ENCODE measurements around the gene NME7. TPM values are rescaled to one million over a fixed set of nuclear protein-coding genes. Genes with fewer than 3 reads are reported as not detected.
A peak's percentile ranks its signal among the peaks of the same experiment; 100 is the strongest.

Gene NME7
- polyA plus RNA-seq, 4 donors: 2.2 to 18.8 (median 8.8) TPM

DNA sequence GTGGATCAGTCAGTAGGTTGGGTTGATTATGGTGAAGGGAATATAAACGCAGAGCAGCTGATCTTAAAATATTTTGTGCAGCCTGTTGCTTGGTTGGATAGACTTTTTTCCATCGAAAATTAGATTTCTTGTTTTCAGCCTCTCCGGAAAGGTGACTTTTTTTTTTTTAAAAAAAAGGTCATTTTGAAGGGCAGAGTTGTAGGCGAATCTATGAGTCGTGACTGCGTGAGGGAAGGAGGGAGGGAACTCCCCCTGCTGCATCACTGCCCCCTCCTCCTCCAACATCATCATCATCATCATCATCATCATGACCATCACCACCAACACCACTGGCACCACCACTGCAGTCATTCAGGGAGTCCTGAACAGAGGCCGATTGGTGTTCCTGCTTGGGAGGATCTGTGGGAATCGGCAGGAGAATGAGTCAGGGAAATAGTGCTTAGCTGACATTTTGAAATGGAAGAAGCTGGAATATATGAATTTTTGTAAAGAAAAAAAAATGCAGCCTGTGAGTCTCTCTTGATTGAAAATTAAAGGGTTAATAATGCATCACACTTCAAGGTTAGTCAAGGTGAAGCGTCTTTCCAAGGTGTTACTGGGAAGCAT is 259.9 kb downstream of the NME7 start:
- no peaks in the 10 kb centered on the region for H3K27me3 ChIP-seq (ENCODE audit: control insufficient read depth in 3 of 3, insufficient read depth in 3 of 3, low read length in 3 of 3)
- DNase-seq (peak in 1 of 2 donors; percentile 61), FAIRE-seq (no peak)
- peak overlapping the region; percentile 92 to 99 (median 93) for H3K27ac ChIP-seq (ENCODE audit: low read depth in 1 of 3, low read length in 2 of 3)
- 13 to 36% (median 31%) methylated on average over 9 of the region's 9 CpGs for WGBS, 3 donors
- no peaks in the 10 kb centered on the region for H3K9me3 ChIP-seq (ENCODE audit: control insufficient read depth in 2 of 2, insufficient read depth in 1 of 2, low read depth in 1 of 2, low read length in 1 of 2)
- H3K4me1 ChIP-seq (ENCODE audit: control insufficient read depth in 3 of 3, insufficient read depth in 2 of 3, low read depth in 1 of 3, low read length in 2 of 3): peaks cover 2 to 42% (median 5%) of the 10 kb centered on the region in 3 donors
- H3K36me3 ChIP-seq (ENCODE audit: control insufficient read depth in 3 of 3, insufficient read depth in 2 of 3, low read depth in 1 of 3, low read length in 3 of 3): peaks cover 0 to 16% (median 9%) of the 10 kb centered on the region in 3 donors
- peak overlapping the region; percentile 79 to 97 (median 81) for H3K4me3 ChIP-seq (ENCODE audit: low read depth in 1 of 3, low read length in 3 of 3)

DNA sequence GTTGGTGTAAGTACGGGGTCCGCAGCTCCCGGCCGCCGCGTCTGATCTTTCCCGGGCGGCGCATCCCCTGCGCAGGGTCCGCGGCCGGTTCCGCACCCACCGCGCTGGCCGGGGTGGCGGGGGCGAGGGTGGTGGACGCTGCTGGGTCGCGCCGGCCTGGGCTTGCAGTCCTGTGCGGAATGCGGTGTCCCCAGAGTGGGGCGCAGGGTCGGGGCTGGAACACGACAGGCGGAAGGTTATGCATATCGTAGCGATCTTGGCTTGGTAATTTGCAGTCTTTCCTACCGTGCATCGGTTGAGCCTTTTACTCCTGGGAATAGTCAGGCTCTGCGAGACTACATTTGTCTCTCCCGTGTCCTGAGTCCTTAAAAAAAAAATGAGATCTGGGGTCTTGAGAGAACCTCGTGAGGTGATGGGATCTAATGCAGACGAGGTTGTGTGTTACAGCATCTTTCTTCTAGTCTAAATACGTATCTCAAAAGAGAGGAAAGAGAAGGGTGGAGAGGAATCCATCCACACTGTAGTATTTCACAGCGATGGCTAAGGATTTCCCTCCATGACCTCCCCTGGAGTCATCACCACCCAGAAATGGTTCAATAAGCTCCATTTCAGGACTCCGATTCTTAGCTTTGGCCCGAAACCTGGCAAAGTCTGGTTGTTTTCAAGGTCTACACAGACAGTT is 260.5 kb downstream of the NME7 start:
- DNase-seq: peak in 1 of 2 donors; percentile 63
- Histone ChIP-seq H3K4me1 (ENCODE audit: control insufficient read depth in 3 of 3, insufficient read depth in 2 of 3, low read depth in 1 of 3, low read length in 2 of 3) (peaks cover 2 to 44% (median 5%) of the 10 kb centered on the region in 3 donors), H3K36me3 (ENCODE audit: control insufficient read depth in 3 of 3, insufficient read depth in 2 of 3, low read depth in 1 of 3, low read length in 3 of 3) (peaks cover 0 to 11% (median 5%) of the 10 kb centered on the region in 3 donors), H3K27me3 (ENCODE audit: control insufficient read depth in 3 of 3, insufficient read depth in 3 of 3, low read length in 3 of 3) (no peaks in the 10 kb centered on the region), H3K4me3 (ENCODE audit: low read depth in 1 of 3, low read length in 3 of 3) (peak overlapping the region; percentile 79 to 97 (median 81)), H3K9me3 (ENCODE audit: control insufficient read depth in 2 of 2, insufficient read depth in 1 of 2, low read depth in 1 of 2, low read length in 1 of 2) (no peaks in the 10 kb centered on the region), H3K27ac (ENCODE audit: low read depth in 1 of 3, low read length in 2 of 3) (peak overlapping the region; percentile 92 to 99 (median 93))
- WGBS, 3 donors: 1 to 2% (median 1%) methylated on average over 37 to 41 of the region's 41 CpGs
- no peak for FAIRE-seq

DNA sequence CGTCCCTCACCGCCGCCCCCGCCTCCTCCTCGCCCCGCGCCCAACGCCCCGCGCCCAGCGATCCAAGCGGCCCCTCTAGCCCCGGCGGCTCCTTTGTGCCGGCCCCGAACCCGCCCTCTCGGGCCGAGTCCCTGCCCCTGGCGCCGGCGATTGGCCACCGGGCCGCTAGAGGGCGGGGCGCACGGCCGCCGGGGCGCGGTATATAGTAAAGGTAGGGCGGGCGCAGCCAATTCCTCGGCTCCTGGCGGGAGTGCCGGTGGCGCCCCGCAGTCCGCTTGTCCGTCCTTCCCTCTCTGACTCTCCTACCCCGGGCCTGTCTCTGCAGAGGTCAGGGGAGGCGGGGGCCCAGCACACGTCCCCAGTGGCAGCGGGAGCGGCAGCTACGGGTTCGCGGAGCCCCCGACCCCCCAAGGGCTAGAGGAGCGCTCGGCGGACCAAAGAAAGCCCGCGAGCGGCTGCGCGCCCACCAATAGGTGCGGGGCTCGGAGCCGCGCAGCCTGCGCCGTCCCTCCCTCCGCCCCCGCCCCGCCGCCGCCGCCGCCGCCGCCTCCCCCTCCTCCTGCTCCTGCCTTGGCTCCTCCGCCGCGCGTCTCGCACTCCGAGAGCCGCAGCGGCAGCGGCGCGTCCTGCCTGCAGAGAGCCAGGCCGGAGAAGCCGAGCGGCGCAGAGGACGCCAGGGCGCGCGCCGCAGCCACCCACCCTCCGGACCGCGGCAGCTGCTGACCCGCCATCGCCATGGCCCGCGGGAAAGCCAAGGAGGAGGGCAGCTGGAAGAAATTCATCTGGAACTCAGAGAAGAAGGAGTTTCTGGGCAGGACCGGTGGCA is 261.3 kb downstream of the NME7 start, which contains the start of gene ATP1B1:
ATP1B1 (plus strand) TSS at position 596 of the 826 bp plus-strand sequence; CDS start at position 736, 140 bp downstream.
- Histone ChIP-seq H3K4me3 (ENCODE audit: low read depth in 1 of 3, low read length in 3 of 3) (peak within 1 kb of the TSS; percentile 79 to 97 (median 81)), H3K27ac (ENCODE audit: low read depth in 1 of 3, low read length in 2 of 3) (peak within 1 kb of the TSS; percentile 92 to 99 (median 93)), H3K9me3 (ENCODE audit: control insufficient read depth in 2 of 2, insufficient read depth in 1 of 2, low read depth in 1 of 2, low read length in 1 of 2) (no peaks in the 10 kb centered on the region), H3K4me1 (ENCODE audit: control insufficient read depth in 3 of 3, insufficient read depth in 2 of 3, low read depth in 1 of 3, low read length in 2 of 3) (peaks cover 3 to 44% (median 5%) of the 10 kb centered on the region in 3 donors), H3K27me3 (ENCODE audit: control insufficient read depth in 3 of 3, insufficient read depth in 3 of 3, low read length in 3 of 3) (no peaks in the 10 kb centered on the region), H3K36me3 (ENCODE audit: control insufficient read depth in 3 of 3, insufficient read depth in 2 of 3, low read depth in 1 of 3, low read length in 3 of 3) (peaks cover 0 to 4% (median 4%) of the 10 kb centered on the region in 3 donors)
- DNase-seq (peak; percentile 93 to 97), FAIRE-seq (no peak)
- WGBS, 3 donors: 0 to 1% (median 0%) methylated on average over 32 to 100 of the region's 100 CpGs

DNA sequence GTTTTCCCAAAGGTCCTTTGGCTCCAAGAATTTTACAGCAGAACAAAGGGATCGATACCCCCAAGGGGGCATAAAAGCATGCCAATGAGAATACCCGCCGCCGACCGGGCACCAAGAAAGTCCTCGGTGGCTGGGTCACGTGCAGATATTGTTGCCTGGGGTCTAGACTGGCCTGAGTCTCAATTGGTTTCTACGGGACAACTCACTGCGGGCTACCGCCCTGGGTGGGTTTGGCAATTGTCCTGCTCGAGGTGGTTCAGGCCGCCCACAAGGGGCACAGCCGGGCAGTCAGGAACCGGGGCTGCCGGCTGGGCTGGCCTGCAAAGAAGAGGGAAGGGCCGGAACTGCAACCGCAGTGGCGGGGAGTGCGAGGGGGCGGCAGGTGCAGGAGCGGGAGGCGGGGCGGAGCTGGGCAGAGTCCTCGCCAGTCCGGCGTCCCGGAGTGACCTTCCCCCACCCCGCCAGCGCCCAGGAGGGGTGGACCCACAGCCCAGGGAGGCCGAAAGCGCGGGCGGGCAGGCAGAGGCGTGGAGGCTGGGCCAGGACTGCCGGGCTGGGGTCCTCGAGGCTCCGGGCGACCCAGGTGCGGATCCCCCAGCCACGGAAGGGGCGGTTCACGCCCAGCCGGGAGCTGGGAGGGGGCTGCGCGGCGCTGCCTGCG is 262.0 kb downstream of the NME7 start:
- peaks cover 0 to 2% (median 0%) of the 10 kb centered on the region in 3 donors for H3K36me3 ChIP-seq (ENCODE audit: control insufficient read depth in 3 of 3, insufficient read depth in 2 of 3, low read depth in 1 of 3, low read length in 3 of 3)
- H3K4me1 ChIP-seq (ENCODE audit: control insufficient read depth in 3 of 3, insufficient read depth in 2 of 3, low read depth in 1 of 3, low read length in 2 of 3): peaks cover 3 to 47% (median 5%) of the 10 kb centered on the region in 3 donors
- DNase-seq: peak; percentile 94
- H3K9me3 ChIP-seq (ENCODE audit: control insufficient read depth in 2 of 2, insufficient read depth in 1 of 2, low read depth in 1 of 2, low read length in 1 of 2): no peaks in the 10 kb centered on the region
- WGBS, 3 donors: 1 to 3% (median 1%) methylated on average over 27 to 47 of the region's 47 CpGs
- peak overlapping the region; percentile 12 to 97 (median 38) for H3K4me3 ChIP-seq (ENCODE audit: low read depth in 1 of 3, low read length in 3 of 3)
- no peaks in the 10 kb centered on the region for H3K27me3 ChIP-seq (ENCODE audit: control insufficient read depth in 3 of 3, insufficient read depth in 3 of 3, low read length in 3 of 3)
- H3K27ac ChIP-seq (ENCODE audit: low read depth in 1 of 3, low read length in 2 of 3): peak overlapping the region; percentile 60 to 85 (median 82)
- FAIRE-seq: no peak

DNA sequence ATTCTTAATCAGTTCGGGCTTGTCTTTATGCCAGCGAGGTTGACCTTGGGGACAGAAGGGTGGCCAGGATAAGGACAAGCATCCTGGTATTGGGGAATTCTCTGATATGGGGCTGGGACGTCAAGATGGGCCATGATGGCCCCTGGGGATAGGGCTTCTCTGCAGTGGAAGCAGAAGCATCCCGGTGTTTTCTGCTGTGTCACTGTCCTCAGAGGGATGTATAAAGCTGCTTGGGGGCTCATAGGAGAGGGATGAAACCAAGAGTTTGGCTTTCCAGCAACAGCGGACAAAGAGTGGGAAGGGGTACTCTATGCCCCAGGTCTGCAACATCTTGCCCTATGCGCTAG is 262.5 kb downstream of the NME7 start:
- Histone ChIP-seq H3K27me3 (ENCODE audit: control insufficient read depth in 3 of 3, insufficient read depth in 3 of 3, low read length in 3 of 3) (no peaks in the 10 kb centered on the region), H3K4me3 (ENCODE audit: low read depth in 1 of 3, low read length in 3 of 3) (peak overlapping the region in 2 of 3 donors; percentile 38 to 97), H3K27ac (ENCODE audit: low read depth in 1 of 3, low read length in 2 of 3) (peak overlapping the region; percentile 60 to 85 (median 82)), H3K36me3 (ENCODE audit: control insufficient read depth in 3 of 3, insufficient read depth in 2 of 3, low read depth in 1 of 3, low read length in 3 of 3) (peaks cover 0 to 2% (median 0%) of the 10 kb centered on the region in 3 donors), H3K4me1 (ENCODE audit: control insufficient read depth in 3 of 3, insufficient read depth in 2 of 3, low read depth in 1 of 3, low read length in 2 of 3) (peaks cover 3 to 49% (median 5%) of the 10 kb centered on the region in 3 donors), H3K9me3 (ENCODE audit: control insufficient read depth in 2 of 2, insufficient read depth in 1 of 2, low read depth in 1 of 2, low read length in 1 of 2) (no peaks in the 10 kb centered on the region)
- 25 to 46% (median 37%) methylated on average over 6 of the region's 6 CpGs for WGBS, 3 donors
- no peak for DNase-seq
- FAIRE-seq: no peak

DNA sequence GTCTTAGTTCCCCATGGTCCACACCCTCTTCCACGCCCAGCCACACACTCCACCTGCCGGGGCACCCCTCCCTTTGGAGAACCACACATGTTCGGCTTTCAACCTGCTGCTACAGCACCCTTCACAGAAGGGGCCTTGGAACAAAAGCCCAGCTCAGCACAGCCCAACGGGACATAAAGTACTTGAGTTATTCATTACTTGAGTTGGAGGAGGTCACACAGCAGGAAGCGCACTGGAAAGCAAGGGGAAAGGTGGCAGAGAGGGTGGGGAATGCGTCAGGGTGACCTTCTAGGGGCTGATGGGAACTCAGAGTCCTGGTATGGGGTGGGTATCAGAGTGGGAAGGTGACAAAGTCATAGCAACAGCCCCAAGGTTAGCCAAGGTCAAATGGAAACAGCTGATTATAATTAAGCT is 264.1 kb downstream of the NME7 start:
- Histone ChIP-seq H3K4me1 (ENCODE audit: control insufficient read depth in 3 of 3, insufficient read depth in 2 of 3, low read depth in 1 of 3, low read length in 2 of 3) (peaks cover 3 to 47% (median 5%) of the 10 kb centered on the region in 3 donors), H3K4me3 (ENCODE audit: low read depth in 1 of 3, low read length in 3 of 3) (peak overlapping the region in 1 of 3 donors; percentile 34), H3K9me3 (ENCODE audit: control insufficient read depth in 2 of 2, insufficient read depth in 1 of 2, low read depth in 1 of 2, low read length in 1 of 2) (no peaks in the 10 kb centered on the region), H3K36me3 (ENCODE audit: control insufficient read depth in 3 of 3, insufficient read depth in 2 of 3, low read depth in 1 of 3, low read length in 3 of 3) (no peaks in the 10 kb centered on the region), H3K27ac (ENCODE audit: low read depth in 1 of 3, low read length in 2 of 3) (peak overlapping the region; percentile 82 to 92 (median 85)), H3K27me3 (ENCODE audit: control insufficient read depth in 3 of 3, insufficient read depth in 3 of 3, low read length in 3 of 3) (no peaks in the 10 kb centered on the region)
- FAIRE-seq: no peak
- WGBS, 3 donors: 17 to 49% (median 19%) methylated on average over 6 of the region's 6 CpGs
- DNase-seq: peak; percentile 89 to 98

DNA sequence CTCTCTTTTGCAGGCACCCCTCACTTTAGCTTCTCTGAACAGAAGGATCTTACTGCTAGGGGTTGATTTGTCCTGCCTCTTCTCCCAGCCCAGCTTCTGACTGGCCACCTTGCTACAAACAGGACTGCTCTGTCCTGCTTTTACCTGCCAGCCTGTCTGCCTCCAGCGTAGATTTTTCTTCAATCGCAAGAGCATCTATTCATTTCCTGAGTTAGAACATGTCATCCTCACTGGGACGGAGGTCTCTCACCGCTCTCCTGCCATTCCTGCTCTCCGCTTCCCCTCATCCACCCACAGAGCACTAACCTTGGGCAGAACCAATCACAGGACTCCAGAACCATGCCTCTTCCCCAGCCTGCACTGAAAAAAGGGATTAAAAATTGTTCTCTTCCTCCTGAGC is 264.6 kb downstream of the NME7 start:
- H3K4me3 ChIP-seq (ENCODE audit: low read depth in 1 of 3, low read length in 3 of 3): peak overlapping the region in 1 of 3 donors; percentile 34
- DNase-seq: no peak
- no peak for FAIRE-seq
- H3K27ac ChIP-seq (ENCODE audit: low read depth in 1 of 3, low read length in 2 of 3): peak overlapping the region; percentile 82 to 92 (median 85)
- 22 to 65% (median 27%) methylated on average over 5 of the region's 5 CpGs for WGBS, 3 donors
- no peaks in the 10 kb centered on the region for H3K27me3 ChIP-seq (ENCODE audit: control insufficient read depth in 3 of 3, insufficient read depth in 3 of 3, low read length in 3 of 3)
- H3K36me3 ChIP-seq (ENCODE audit: control insufficient read depth in 3 of 3, insufficient read depth in 2 of 3, low read depth in 1 of 3, low read length in 3 of 3): no peaks in the 10 kb centered on the region
- H3K4me1 ChIP-seq (ENCODE audit: control insufficient read depth in 3 of 3, insufficient read depth in 2 of 3, low read depth in 1 of 3, low read length in 2 of 3): peaks cover 3 to 47% (median 5%) of the 10 kb centered on the region in 3 donors
- H3K9me3 ChIP-seq (ENCODE audit: control insufficient read depth in 2 of 2, insufficient read depth in 1 of 2, low read depth in 1 of 2, low read length in 1 of 2): no peaks in the 10 kb centered on the region

All from small intestine (tissue), 7 donors.